Measurements from ENCODE around the gene EZH2. TPM values are rescaled to one million over a fixed set of nuclear protein-coding genes. Genes with fewer than 3 reads are reported as not detected.
A peak's percentile ranks its signal among the peaks of the same experiment; 100 is the strongest.

EZH2 gene
- total RNA-seq, 2 experiments from 2014 or later, result 132 to 133 TPM

DNA sequence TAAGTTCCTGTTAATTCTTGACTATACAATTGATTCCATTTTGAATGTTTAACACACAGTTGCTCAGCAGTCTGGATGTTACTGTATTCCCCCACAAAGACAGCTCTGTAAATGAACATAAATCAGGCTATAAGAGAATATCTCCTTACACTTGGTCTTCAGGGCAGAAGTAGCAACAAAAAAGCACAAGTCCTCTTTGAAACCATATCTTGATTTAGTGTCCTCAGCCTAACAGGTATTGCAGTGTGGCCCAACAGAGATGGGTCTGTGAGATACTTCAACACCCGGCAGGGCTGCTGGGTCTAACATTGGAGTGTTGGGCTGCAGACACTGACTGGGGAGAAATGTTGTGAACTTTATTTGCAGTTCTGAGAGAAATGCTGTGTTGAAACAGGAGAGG, 109.6 kb downstream of the EZH2 start:
- H3K27me3 Mint-ChIP-seq (ENCODE audit: low read depth), result no peaks in the 10 kb centered on the region
- H3K4me3 Mint-ChIP-seq, result no peak overlapping the region
- peaks cover 28% of the 10 kb centered on the region for H3K36me3 Mint-ChIP-seq (ENCODE audit: low read depth)
- no peak overlapping the region for H3K27ac Mint-ChIP-seq
- intact Hi-C loops (cut with micrococcal nuclease), result loop anchor here (5.0 kb wide), 1 partner anchor 147 kb away; no protein-coding TSS in a partner anchor
- DNase-seq, result no peak
- H3K9me3 Mint-ChIP-seq, result no peaks in the 10 kb centered on the region
- H3K4me1 Mint-ChIP-seq (ENCODE audit: low read depth), result peaks cover 29% of the 10 kb centered on the region
- CTCF ChIA-PET, result interaction anchor here (0.5 to 2.6 kb wide), 12 partner anchors 12 to 199 kb away, joined by 3 to 23 read pairs (median 4); no protein-coding TSS in a partner anchor

DNA sequence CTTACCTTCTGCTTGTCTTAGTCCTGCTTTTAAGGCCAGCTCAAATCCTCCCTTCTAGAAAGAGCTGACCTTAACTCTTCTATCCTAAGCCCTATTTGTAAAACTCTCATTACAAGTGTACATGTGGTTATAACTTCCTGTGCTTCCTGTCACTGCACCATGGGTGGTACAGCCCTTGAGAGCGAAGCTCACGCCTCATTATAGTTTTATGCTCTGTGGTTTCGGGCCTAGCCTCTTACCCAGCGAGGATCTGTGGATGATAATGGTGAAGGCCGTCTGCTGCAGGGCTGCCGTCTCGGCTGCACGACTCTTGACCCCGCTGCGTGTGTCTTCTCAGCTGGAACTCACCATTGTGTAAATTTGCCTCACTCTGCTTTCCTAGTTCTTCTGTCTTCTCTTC, 110.8 kb downstream of the EZH2 start:
- Mint-ChIP-seq H3K4me3 (no peak overlapping the region), H3K4me1 (ENCODE audit: low read depth) (peaks cover 29% of the 10 kb centered on the region), H3K27ac (peak overlapping the region; percentile 71), H3K9me3 (no peaks in the 10 kb centered on the region), H3K27me3 (ENCODE audit: low read depth) (no peaks in the 10 kb centered on the region), H3K36me3 (ENCODE audit: low read depth) (peaks cover 25% of the 10 kb centered on the region)
- DNase-seq, result peak; percentile 54
- intact Hi-C loops (cut with micrococcal nuclease), result loop anchor here (2.0 to 5.0 kb wide), 4 partner anchors 146 to 199 kb away; no protein-coding TSS in a partner anchor
- CTCF ChIA-PET, result interaction anchor here (1.2 to 2.6 kb wide), 4 partner anchors 13 to 198 kb away, joined by 3 to 23 read pairs (median 4); no protein-coding TSS in a partner anchor

- CTCF ChIA-PET, result interaction anchor here (1.6 to 2.6 kb wide), 2 partner anchors 14 to 197 kb away, joined by 3 to 23 read pairs; no protein-coding TSS in a partner anchor
- DNase-seq, result peak; percentile 62
- H3K27ac Mint-ChIP-seq, result peak overlapping the region; percentile 71
- peaks cover 26% of the 10 kb centered on the region for H3K36me3 Mint-ChIP-seq (ENCODE audit: low read depth)
- H3K27me3 Mint-ChIP-seq (ENCODE audit: low read depth), result no peaks in the 10 kb centered on the region
- peaks cover 29% of the 10 kb centered on the region for H3K4me1 Mint-ChIP-seq (ENCODE audit: low read depth)
- intact Hi-C loops (cut with micrococcal nuclease), result loop anchor here (1.0 to 5.0 kb wide), 6 partner anchors 75 to 265 kb away; no protein-coding TSS in a partner anchor
- H3K4me3 Mint-ChIP-seq, result no peak overlapping the region
- no peaks in the 10 kb centered on the region for H3K9me3 Mint-ChIP-seq
Observed at GRCh38 chr7:148772297-148773089, 111.6 kb downstream of the EZH2 start.

- Mint-ChIP-seq H3K9me3 (no peaks in the 10 kb centered on the region), H3K27ac (no peak overlapping the region), H3K36me3 (ENCODE audit: low read depth) (peaks cover 28% of the 10 kb centered on the region), H3K27me3 (ENCODE audit: low read depth) (no peaks in the 10 kb centered on the region), H3K4me3 (no peak overlapping the region), H3K4me1 (ENCODE audit: low read depth) (peaks cover 22% of the 10 kb centered on the region)
- intact Hi-C loops (cut with micrococcal nuclease), result loop anchor here (5.0 kb wide), 1 partner anchor 143 kb away; no protein-coding TSS in a partner anchor
- DNase-seq, result no peak
- CTCF ChIA-PET, result interaction anchor here (0.6 to 2.1 kb wide), 2 partner anchors 195 to 736 kb away, joined by 3 to 7 read pairs; no protein-coding TSS in a partner anchor
Observed at GRCh38 chr7:148770004-148770403, 114.1 kb downstream of the EZH2 start.

- CTCF ChIA-PET, result interaction anchor here (0.6 kb wide), 1 partner anchor 446 kb away, joined by 4 read pairs; no protein-coding TSS in a partner anchor
Observed at GRCh38 chr7:148763622-148764021, 120.5 kb downstream of the EZH2 start.

DNA sequence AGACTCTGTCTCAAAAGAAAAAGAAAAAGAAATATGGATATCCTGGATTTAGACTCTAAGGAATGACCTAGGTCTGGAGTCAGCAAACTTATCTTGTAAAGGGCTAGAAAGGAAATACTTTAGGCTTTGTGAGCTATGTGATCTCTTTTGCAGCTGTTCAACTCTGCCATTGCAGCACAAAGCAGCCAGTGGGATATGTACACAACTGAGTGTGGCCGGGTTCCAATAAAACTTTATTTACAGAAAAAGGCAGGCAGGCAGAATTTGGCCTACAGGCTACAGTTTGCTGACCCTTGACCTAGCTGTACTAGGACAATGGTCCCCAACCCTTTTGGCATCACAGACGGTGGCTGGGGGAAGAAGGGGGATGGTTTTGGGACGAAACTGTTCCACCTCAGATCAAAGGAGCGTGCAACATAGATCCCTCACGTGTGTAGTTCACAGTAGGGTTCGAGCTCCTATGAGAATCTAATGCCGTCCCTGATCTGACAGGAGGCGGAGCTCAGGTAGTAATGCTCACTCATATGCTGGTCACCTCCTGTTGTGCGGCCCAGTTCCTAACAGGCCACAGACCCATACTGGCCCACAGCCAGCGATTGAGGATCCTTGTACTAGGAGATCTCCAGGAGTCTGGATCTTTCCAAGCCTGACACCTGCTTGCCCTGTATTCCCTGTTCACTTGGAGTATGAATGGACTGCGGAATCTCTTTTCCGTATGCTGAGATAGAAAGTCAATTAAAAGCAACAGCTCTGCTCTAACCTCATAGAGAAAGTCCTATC, 122.4 kb downstream of the EZH2 start:
- no peaks in the 10 kb centered on the region for H3K9me3 Mint-ChIP-seq
- no peak overlapping the region for H3K27ac Mint-ChIP-seq
- no peak overlapping the region for H3K4me3 Mint-ChIP-seq
- H3K4me1 Mint-ChIP-seq (ENCODE audit: low read depth), result no peaks in the 10 kb centered on the region
- DNase-seq, result no peak
- peaks cover 19% of the 10 kb centered on the region for H3K36me3 Mint-ChIP-seq (ENCODE audit: low read depth)
- CTCF ChIA-PET, result no interaction called here
- H3K27me3 Mint-ChIP-seq (ENCODE audit: low read depth), result no peaks in the 10 kb centered on the region
- intact Hi-C loops (cut with micrococcal nuclease), result no loop called here

More at GRCh38 chr7:148763622-148764021, 120.5 kb downstream of the EZH2 start:
- Mint-ChIP-seq H3K27ac (no peak overlapping the region), H3K27me3 (ENCODE audit: low read depth) (no peaks in the 10 kb centered on the region), H3K4me3 (no peak overlapping the region), H3K4me1 (ENCODE audit: low read depth) (no peaks in the 10 kb centered on the region), H3K9me3 (no peaks in the 10 kb centered on the region), H3K36me3 (ENCODE audit: low read depth) (peaks cover 18% of the 10 kb centered on the region)
- intact Hi-C loops (cut with micrococcal nuclease), result no loop called here
- no peak for DNase-seq

Other genes starting within 250 kb of the EZH2 start
- gene CUL1, start 185.4 kb downstream of the EZH2 start, total RNA-seq, result 10 to 100 TPM; 59.6 to 62.2 TPM
- 10 to 100 TPM; 80.2 to 82.8 TPM for gene PDIA4, start 144.2 kb upstream of the EZH2 start, total RNA-seq
- 1 to 10 TPM; 2.1 to 2.2 TPM for gene ZNF786, start 206.4 kb upstream of the EZH2 start, total RNA-seq
- under 1 TPM; 0.57 TPM for gene ZNF425, start 242.0 kb upstream of the EZH2 start, total RNA-seq